ENCODE data around the gene SLCO3A1. TPM values are rescaled to one million over a fixed set of nuclear protein-coding genes. Genes with fewer than 3 reads are reported as not detected.

The SLCO3A1 gene
- total RNA-seq, 1 donor from 2014 or later: 25.9 TPM

DNA sequence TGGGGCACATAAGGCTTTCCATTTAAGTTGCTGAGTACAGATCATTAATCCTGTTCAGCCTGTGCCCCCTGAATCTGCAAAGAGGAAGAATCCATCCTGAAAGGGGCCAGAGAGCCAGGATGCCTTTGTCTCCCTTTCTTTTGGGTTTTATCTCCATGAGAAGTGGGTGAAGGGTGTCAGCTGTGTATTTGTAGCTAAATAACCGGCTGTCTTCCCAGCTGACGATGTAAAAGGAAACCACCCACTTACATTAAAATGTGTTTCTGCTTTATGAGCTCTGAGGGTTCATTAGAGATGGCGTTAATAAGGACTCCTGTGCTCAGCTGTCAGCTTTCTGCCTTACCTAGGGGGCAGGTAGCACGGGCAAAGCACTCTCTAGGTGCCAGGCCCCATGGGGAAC, 83.4 kb downstream of the SLCO3A1 start:
- DNase-seq (ENCODE audit: low spot score): no peak

DNA sequence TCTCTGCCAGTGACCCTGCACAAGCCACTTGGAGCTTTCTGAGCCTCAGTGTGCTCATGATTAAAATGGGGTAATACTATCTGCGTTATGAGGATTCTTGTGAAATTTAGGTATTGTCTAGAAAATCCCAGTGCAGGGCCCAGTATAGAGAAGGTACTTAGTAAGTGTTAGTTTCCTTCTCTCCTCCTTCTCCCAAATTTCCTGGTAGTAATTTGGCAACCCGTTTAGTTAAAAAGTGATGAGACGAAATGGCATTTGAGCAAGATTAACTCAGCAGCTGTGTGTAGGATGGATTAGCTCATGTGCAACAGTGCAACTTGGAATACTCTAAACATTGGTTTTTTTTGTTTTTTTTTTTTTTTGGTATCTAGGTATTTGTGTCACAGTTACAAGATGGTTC, 84.6 kb downstream of the SLCO3A1 start:
- no peak for DNase-seq (ENCODE audit: low spot score)

DNA sequence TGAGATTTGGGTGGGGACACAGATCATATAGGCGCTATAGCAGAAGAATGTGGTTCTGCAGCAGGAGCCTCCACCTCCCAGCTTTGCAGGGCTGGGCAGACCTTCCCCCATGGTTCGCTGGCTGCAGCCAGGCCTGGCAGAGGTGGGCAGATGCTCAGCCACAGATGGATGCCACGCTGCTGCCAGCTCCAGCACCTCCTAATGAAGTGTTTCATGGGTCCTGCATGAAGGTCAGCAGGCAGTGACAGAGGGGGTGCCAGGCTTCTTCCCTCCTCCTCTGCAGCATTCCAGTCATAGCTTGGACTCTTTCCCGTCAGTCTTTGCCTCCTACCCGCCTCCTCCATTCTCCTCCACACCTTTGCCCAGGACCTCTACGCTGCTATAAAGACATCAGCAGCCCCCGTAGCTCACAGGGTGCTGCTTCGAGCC, 85.9 kb downstream of the SLCO3A1 start:
- DNase-seq (ENCODE audit: low spot score): no peak

DNA sequence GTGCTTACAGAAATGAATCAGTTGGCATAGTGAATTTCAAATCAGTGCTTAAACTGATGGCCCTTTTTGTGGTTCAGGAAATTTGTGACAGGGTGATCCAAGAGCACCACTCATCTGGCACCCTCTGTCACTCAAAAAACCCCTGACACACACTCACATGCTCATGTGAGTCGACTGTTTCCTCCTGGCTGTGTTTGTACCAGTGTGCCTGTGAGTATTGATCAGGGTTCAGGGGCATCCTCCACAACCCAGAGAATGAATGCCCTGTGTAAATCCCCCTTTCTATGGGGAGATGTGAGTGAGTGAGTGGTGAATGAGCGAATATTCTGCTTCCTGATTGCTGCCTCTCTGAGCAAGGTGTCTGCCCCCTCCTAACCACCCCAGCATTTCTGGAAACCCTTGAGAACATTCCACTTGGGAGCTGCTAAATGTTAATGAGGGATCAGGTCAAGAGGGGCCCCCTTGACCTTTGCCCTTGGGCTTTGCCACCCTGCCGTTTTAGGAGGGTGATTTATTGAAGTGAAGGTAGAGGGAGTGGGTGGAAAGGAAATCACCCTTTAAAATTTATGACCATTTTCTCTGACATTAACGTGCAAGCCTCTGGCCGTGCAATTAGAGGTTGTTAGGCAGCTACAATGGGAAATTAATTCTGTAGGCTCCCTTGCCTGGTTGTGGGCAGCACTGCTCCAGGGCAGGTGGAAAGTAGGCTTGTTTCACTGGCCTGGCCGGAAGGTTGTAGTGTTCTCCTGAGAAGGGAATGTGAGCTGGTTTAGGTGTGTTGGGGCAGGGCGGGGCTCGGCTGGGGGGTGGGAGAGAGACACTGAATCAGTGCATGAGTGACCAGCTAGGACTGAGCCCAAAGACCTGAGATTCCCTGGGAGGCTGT, 87.2 kb downstream of the SLCO3A1 start:
- no peak for DNase-seq (ENCODE audit: low spot score)

DNA sequence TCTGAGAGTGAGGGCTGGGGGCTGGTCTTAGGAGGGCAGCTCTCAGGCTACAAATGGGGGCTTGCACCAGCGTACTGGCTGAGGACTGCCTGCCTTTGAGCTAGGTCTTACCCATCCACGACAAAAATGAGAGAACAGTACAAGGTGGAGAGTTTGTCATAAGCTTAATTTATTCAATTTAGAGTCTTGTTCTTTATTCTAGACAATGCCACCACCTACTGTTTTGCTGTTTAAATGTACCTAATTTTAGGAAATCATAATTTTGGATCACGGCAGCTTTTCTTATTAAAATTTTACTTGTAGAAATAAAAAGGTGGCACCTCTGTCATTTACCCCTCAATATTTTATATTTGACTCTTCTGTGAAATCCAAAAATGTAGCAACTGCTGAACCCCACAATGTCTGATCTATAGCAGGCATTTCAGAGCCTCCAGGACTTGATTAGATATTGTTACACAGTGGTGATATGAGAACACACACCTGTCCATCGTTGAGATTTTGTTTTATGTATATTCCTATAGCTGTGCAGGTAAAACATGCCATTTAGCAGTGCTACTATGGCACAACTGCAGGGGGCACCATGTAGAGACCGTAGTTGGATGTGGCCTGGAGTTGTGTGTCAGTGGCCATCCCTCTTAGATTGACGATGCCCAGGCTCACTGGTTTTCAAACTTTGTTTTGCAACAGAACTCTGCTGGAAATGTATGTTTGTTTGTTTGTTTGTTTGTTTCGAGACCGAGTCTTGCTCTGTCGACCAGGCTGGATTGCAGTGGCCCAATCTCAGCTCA, 88.6 kb downstream of the SLCO3A1 start:
- no peak for DNase-seq (ENCODE audit: low spot score)

- no peak for DNase-seq (ENCODE audit: low spot score)
Measured at GRCh38 chr15:91942720-91943394, 89.3 kb downstream of the SLCO3A1 start.

DNA sequence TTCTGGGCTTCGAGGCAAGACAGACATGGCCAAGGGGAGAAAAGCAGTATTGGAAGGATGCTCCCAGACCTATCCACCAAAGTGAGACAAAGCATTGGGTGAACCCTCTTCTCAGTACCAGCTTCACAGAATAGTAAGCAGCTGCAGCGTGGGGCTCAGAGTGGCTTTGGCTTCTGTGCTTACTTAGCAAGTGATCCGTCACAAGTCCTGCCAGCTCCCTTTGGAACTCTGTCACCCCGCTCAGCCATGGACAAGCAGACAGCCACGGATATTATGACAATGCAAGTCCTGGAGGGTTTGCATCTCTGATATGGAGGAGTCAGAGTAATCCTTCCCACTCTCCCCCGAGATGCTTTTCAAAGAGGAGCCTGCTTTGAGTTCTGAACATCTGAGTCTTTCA, 90.8 kb downstream of the SLCO3A1 start:
- no peak for DNase-seq (ENCODE audit: low spot score)

DNA sequence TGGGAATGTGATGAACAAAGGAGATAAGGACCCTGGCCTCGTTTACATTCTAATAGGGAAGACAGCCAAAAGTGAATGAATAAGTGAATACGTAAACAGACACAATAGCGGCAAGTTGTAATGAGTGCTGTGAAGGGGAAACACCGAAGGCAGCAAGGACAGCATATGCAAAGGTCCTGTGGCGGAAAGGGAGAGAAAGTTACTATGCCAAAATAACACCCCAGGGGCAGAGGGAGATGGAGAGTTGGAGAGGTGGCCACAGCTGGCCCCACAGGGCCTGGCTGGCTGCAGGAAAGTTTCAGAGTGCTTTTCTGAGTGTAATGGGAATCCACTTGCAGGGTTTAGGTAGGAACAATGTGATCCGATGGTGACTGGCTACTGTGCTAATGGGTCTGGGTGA, 91.9 kb downstream of the SLCO3A1 start:
- no peak for DNase-seq (ENCODE audit: low spot score)

DNA sequence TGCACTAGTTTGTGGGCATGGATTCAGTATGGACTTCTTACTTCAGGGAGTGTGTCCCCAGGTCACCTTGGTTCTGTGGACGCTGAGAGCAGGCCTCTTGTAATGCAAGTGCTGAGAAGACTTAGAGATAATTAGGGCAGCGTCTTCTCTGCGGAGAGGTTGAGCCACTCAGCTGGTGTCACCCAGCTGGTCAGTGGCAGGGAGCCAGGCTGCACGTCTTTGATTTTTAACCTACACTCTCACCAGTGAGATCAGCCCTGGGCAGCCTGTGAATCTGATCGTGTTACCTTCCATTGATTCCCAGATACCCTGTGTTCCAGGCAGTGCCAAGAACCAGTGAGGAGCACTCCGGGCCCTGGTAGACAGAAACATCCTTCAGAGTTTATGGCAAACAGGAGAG, 92.6 kb downstream of the SLCO3A1 start:
- DNase-seq (ENCODE audit: low spot score): no peak

- DNase-seq (ENCODE audit: low spot score): no peak
Measured at GRCh38 chr15:91946581-91947292, 93.2 kb downstream of the SLCO3A1 start.

DNA sequence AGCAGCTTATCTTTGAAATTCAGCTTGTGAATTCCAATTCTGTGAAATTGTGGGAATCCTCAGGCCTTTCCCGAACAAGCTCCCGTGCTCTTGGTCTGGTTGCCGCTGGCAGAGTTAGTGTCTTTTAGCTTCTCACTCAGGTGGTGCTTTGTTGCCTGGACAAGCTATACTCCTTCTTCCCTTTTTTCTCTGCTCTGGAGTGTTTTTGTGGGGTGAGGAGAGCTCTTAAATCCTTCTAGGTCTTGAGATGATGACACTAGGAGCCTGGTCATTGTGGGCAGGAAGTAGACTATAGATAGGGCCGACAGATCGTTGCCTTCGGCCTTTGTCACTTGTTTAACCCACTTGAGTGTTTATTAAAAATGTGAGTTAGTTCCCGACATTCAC, 93.8 kb downstream of the SLCO3A1 start:
- DNase-seq (ENCODE audit: low spot score): no peak

- no peak for DNase-seq (ENCODE audit: low spot score)
Measured at GRCh38 chr15:91947683-91948608, 94.4 kb downstream of the SLCO3A1 start.

DNA sequence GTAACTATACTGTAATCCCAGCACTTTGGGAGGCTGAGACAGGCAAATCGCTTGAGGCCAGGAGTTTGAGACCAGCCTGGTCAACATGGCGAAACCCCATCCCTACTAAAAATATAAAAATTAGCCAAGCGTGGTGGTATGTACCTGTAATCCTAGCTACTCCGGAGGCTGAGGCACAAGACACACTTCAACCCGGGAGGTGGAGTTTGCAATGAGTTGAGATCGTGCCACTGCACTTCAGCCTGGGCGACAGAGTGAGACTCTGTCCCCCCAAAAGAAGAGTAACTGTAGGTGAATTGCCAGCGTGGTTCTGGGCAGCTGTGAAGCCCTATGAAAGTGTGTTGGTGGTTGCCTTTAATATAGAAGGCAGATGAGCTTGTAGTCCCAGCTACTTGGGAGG, 95.9 kb downstream of the SLCO3A1 start:
- DNase-seq (ENCODE audit: low spot score): no peak

GRCh38 chr15:91950054-91950453, 96.5 kb downstream of the SLCO3A1 start:
- DNase-seq (ENCODE audit: low spot score): no peak

GRCh38 chr15:91950631-91951329, 97.3 kb downstream of the SLCO3A1 start:
- no peak for DNase-seq (ENCODE audit: low spot score)

DNA sequence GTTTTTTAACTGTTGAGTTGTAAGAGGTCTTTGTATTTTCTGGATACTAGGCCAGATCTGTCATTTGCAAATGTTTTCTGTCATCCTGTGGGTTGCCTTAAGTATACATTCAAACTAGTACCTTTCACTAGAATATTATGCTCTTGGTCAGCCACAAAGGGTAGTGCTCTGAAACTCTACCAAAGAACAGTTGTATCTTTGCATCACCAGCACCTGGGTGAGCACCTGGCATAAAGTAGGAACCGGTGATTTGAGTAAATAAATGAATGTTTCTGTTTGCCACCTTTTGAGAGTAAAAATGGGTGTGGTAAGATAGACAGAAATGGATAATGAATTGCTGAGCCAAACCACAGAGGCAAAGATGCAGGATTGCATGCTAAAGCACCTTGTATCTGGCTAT, 98.7 kb downstream of the SLCO3A1 start:
- no peak for DNase-seq (ENCODE audit: low spot score)

DNA sequence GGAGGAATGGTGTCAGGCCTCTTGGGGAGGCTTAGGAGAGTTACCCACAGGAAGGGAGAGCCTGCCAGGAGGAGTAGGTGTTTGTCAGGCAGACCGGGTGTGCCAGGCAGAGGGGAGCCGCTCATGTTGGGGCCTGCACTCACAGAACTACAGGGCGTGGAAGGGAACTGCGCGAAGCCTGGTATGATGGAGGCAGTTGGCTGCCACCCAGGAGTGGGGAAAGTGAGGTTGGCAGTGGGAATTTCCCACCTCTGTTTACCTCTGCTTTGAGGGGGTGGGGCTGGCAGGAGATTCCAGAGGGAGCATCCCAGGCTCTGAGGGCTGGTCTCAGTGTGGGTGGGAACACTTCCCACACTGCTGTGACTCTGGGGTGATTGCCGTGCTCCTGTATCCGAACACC, 99.9 kb downstream of the SLCO3A1 start:
- no peak for DNase-seq (ENCODE audit: low spot score)

DNA sequence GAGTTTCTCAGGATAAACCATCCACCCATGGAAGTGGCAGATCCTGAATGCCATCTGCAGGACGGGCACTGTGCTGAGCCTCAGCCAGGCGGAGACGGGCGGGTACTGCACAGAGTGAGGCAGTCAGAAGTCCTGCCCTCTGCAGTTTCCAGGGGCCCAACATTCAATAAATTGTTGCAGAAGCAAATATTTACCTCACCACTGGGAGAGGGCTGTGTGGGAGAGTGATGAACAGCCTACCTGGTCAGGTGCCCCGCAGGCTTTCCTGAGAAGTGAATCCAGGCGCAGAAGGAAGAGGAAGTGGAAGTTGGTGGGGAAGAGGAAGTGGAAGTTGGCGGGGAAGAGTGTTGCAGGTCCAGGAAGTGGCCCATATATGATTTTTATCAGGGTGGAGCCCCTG, 100.8 kb downstream of the SLCO3A1 start:
- DNase-seq (ENCODE audit: low spot score): no peak

- no peak for DNase-seq (ENCODE audit: low spot score)
Measured at GRCh38 chr15:91956026-91956723, 102.7 kb downstream of the SLCO3A1 start.

All from mesenteric fat pad (tissue), 1 donor.